Hematopoietic multipotent progenitor cell treated with erythropoietin and hydrocortisone succinate and interleukin-3 and kit ligand, for 15 days (in vitro differentiated cells): Measurements from ENCODE around the gene ARHGAP5.
"Not testable (repeated sequence)": the region's sequence is repeated elsewhere in the genome, so short reads cannot be mapped to it uniquely, and the experiment has no call there.

Experiments
- DNase-seq: peaks from one replicate; pipeline ENCODE4 v3.0.0-alpha.2; 2015; ENCODE audit warnings: low spot score

Gene ARHGAP5

GRCh38 chr14:32110548-32110896 lies 33.4 kb downstream of the ARHGAP5 start:
- no peak for DNase-seq

GRCh38 chr14:32121536-32121935 lies 44.4 kb downstream of the ARHGAP5 start:
- DNase-seq = no peak

GRCh38 chr14:32121948-32122347 lies 44.8 kb downstream of the ARHGAP5 start:
- DNase-seq = no peak

GRCh38 chr14:32126899-32127730 lies 50.0 kb downstream of the ARHGAP5 start:
- DNase-seq = not testable (repeated sequence)

- not testable (repeated sequence) for DNase-seq
Measured at GRCh38 chr14:32127731-32128654, 50.9 kb downstream of the ARHGAP5 start.

GRCh38 chr14:32128703-32129102 lies 51.6 kb downstream of the ARHGAP5 start:
- no peak for DNase-seq

GRCh38 chr14:32129124-32129523 lies 52.0 kb downstream of the ARHGAP5 start:
- DNase-seq = no peak

GRCh38 chr14:32131689-32132088 lies 54.6 kb downstream of the ARHGAP5 start:
- not testable (repeated sequence) for DNase-seq

GRCh38 chr14:32134448-32135097 lies 57.5 kb downstream of the ARHGAP5 start:
- no peak for DNase-seq

GRCh38 chr14:32136027-32136825 lies 59.1 kb downstream of the ARHGAP5 start:
- no peak for DNase-seq

GRCh38 chr14:32137313-32137712 lies 60.2 kb downstream of the ARHGAP5 start:
- no peak for DNase-seq

- no peak for DNase-seq
Measured at GRCh38 chr14:32137892-32138291, 60.8 kb downstream of the ARHGAP5 start.

GRCh38 chr14:32142341-32142740 lies 65.2 kb downstream of the ARHGAP5 start:
- DNase-seq = no peak

- DNase-seq = no peak
Measured at GRCh38 chr14:32142754-32143437, 65.8 kb downstream of the ARHGAP5 start.

- no peak for DNase-seq
Measured at GRCh38 chr14:32150392-32150791, 73.3 kb downstream of the ARHGAP5 start.

- no peak for DNase-seq
Measured at GRCh38 chr14:32166029-32166428, 88.9 kb downstream of the ARHGAP5 start.

GRCh38 chr14:32166924-32167323 lies 89.8 kb downstream of the ARHGAP5 start:
- no peak for DNase-seq

- DNase-seq = no peak
Measured at GRCh38 chr14:32167907-32168306, 90.8 kb downstream of the ARHGAP5 start.

- no peak for DNase-seq
Measured at GRCh38 chr14:32169191-32169590, 92.1 kb downstream of the ARHGAP5 start.

GRCh38 chr14:32171469-32171868 lies 94.4 kb downstream of the ARHGAP5 start:
- DNase-seq = no peak
